IMR-90 (cell line): Measurements from ENCODE around the gene CORO1C. TPM values are rescaled to one million over a fixed set of nuclear protein-coding genes. Genes with fewer than 3 reads are reported as not detected.

ENCODE experiments used
- NFE2L2 ChIP-seq: fragments of 150-350 bp; IDR thresholded peaks from 2 replicates; pipeline ENCODE4 v1.6.1; 2016; ENCODE audit warnings: low read depth, mild to moderate bottlenecking, low read length
- USF2 ChIP-seq: fragments of 150-350 bp; IDR thresholded peaks from 2 replicates; pipeline ENCODE4 v1.6.1; 2017; ENCODE audit warnings: mild to moderate bottlenecking, antibody characterized with exemption, low read length, low read depth
- polyA plus RNA-seq, 3 experiments: library from polyadenylated mRNA; depleted of rRNA; stranded (reverse); fragments of >200 nt; gene quantifications; 2 replicates each; pipeline ENCODE4 v1.2.3, GENCODE V29; 2012; ENCODE audit warnings: low replicate concordance in 1 of 3
- total RNA-seq: library from RNA; depleted of rRNA; stranded (reverse); fragments of >200 nt; gene quantifications from 2 replicates; pipeline ENCODE4 v1.2.3, GENCODE V29; 2012

Gene CORO1C
- total and polyA plus RNA-seq, 2 of the 4 experiments (the other 2 are of a cell fraction): 675 to 1,100 TPM

DNA sequence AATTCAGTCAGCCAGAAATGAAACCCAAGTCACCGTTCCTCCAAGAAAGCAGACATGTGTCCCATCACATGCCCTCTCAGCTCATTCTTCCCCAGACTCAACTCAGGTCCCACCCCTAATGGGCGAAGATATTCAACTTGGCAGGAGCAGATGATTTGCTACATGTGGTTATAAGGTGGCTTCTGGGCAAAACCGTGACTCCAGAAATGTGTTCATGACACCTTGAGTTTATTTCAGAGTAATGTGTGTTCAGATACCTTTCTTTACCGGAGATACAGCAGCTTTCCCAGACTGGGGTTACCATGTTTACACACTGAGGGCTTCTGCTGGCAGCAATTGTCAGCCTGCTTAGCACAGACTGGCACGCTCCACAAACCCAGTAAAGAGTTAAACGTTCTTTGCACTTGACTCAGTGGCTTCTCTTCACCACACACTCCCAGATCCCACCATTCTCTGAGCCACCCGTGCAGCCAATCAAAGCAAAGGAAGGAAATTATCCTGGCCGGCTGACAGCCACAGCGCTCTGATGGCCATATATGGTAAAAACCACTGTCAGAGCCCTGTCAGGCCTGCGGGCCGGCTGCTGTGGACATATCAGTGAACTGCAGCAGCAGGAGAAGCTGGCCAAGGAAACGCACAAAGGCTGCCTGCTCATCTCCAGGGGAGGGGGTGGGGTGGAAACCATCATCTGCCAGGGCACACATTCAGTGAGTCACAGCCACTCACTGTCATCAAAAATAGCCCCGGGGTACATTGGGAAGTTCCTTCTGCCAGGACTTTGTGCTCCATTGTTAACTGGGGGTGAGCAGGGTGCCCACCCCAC lies 39.9 kb downstream of the CORO1C start (continued):
- TF ChIP-seq NFE2L2 (peak; percentile 76), USF2 (peak; percentile 60; the same call in 1 of the 2 replicates)
